Stimulated activated CD4-positive, alpha-beta T cell treated with anti-CD3 and anti-CD28 coated beads, Interleukin-1b, Interleukin-23, amount 100 ng/mL, for 24 hours (primary cell): ENCODE results near the gene PARN.
"Not testable (repeated sequence)": the region's sequence is repeated elsewhere in the genome, so short reads cannot be mapped to it uniquely, and the experiment has no call there.

Source experiments
- DNase-seq, 4 experiments: peaks; one replicate each; pipeline ENCODE4 v3.0.0-alpha.2; 2020; ENCODE audit warnings: low read depth in 4 of 4, low spot score in 1 of 4

The PARN gene

GRCh38 chr16:14632693-14633569 lies 2.9 kb upstream of the PARN start, which contains the start of gene BFAR:
BFAR (plus strand) TSS chr16:14632951; CDS start chr16:14644347, 11,396 bp downstream.
- peak; percentile 97 to 100 (median 98) for DNase-seq

GRCh38 chr16:14630620-14631330 lies 715 bp upstream of the PARN start:
- DNase-seq: peak in 1 of 4 experiments; percentile 7

GRCh38 chr16:14629612-14629918 lies 495 bp downstream of the PARN start:
- DNase-seq: no peak

- no peak for DNase-seq
These were observed 1.1 kb downstream of the PARN start for GRCh38 chr16:14628806-14629611.

- no peak for DNase-seq
These were observed 3.0 kb downstream of the PARN start for GRCh38 chr16:14627078-14627477.

- DNase-seq: no peak
These were observed 11.5 kb downstream of the PARN start for GRCh38 chr16:14618566-14618965.

- DNase-seq: no peak
These were observed 13.8 kb downstream of the PARN start for GRCh38 chr16:14616280-14616679.

GRCh38 chr16:14613991-14614390 lies 16.1 kb downstream of the PARN start:
- DNase-seq: no peak

- DNase-seq: no peak
These were observed 18.4 kb downstream of the PARN start for GRCh38 chr16:14611660-14612059.

GRCh38 chr16:14609716-14610115 lies 20.3 kb downstream of the PARN start:
- DNase-seq: no peak

GRCh38 chr16:14608604-14609003 lies 21.5 kb downstream of the PARN start:
- no peak for DNase-seq

GRCh38 chr16:14608111-14608566 lies 21.9 kb downstream of the PARN start:
- DNase-seq: no peak

- DNase-seq: no peak
These were observed 24.0 kb downstream of the PARN start for GRCh38 chr16:14606102-14606501.

GRCh38 chr16:14602443-14602963 lies 27.6 kb downstream of the PARN start:
- DNase-seq: no peak

GRCh38 chr16:14600164-14600563 lies 29.9 kb downstream of the PARN start:
- no peak for DNase-seq

GRCh38 chr16:14586637-14587305 lies 43.3 kb downstream of the PARN start:
- no peak for DNase-seq

GRCh38 chr16:14585287-14585686 lies 44.8 kb downstream of the PARN start:
- DNase-seq: no peak

GRCh38 chr16:14580926-14581325 lies 49.1 kb downstream of the PARN start:
- DNase-seq: not testable (repeated sequence)

- no peak for DNase-seq
These were observed 50.8 kb downstream of the PARN start for GRCh38 chr16:14579266-14579665.

GRCh38 chr16:14576532-14576931 lies 53.5 kb downstream of the PARN start:
- no peak for DNase-seq

GRCh38 chr16:14576069-14576468 lies 54.0 kb downstream of the PARN start:
- DNase-seq: no peak
